Measurements from ENCODE around the gene VSNL1. TPM values are rescaled to one million over a fixed set of nuclear protein-coding genes. Genes with fewer than 3 reads are reported as not detected.

Gene VSNL1
- total and polyA plus RNA-seq, 10 of the 15 experiments (the other 5 are each of a cell fraction or from before 2014, with no cell fraction given): 0.04 to 0.30 (median 0.12) TPM; not detected in 4

GRCh38 chr2:17640406-17640805 lies 99.9 kb downstream of the VSNL1 start:
- ChIA-PET POLR2A (no interaction called here), RAD21 (ENCODE audit: unreplicated experiment) (interaction anchor here (1.2 kb wide), 1 partner anchor 31 kb away, joined by 8 read pairs; no protein-coding TSS in a partner anchor), CTCF (interaction anchor here (1.0 to 24.9 kb wide), 2 partner anchors 26 to 748 kb away, joined by 3 to 604 read pairs; no protein-coding TSS in a partner anchor), SMC1A (ENCODE audit: uncharacterized antibody, unreplicated experiment) (interaction anchor here (1.0 kb wide), 1 partner anchor 31 kb away, joined by 4 read pairs; no protein-coding TSS in a partner anchor)
- intact Hi-C loops (cut with micrococcal nuclease; ENCODE audit: unreplicated experiment): no loop called here
- no peaks in the 10 kb centered on the region for H3K36me3 ChIP-seq (ENCODE audit: control insufficient read depth in 2 of 2, insufficient read depth in 2 of 2, low read length in 1 of 2)
- no peaks in the 10 kb centered on the region for H3K79me2 ChIP-seq (ENCODE audit: control insufficient read depth, insufficient read depth, low read length)
- no peaks in the 10 kb centered on the region; the same call in 1 of the 2 replicates for H3K4me1 ChIP-seq (ENCODE audit: control insufficient read depth, insufficient read depth, low read length)
- FAIRE-seq: no peak
- in situ Hi-C loops (cut with MboI): no loop called here
- no peaks in the 10 kb centered on the region for H4K20me1 ChIP-seq (ENCODE audit: control insufficient read depth, insufficient read depth)
- H3K9ac ChIP-seq (ENCODE audit: control insufficient read depth, insufficient read depth, low read length): no peak overlapping the region
- BruUV-seq (replicated peaks): no TSS peak
- H3K27ac ChIP-seq (ENCODE audit: control insufficient read depth, insufficient read depth): no peak overlapping the region
- no peak for DNase-seq (ENCODE audit: low read depth, low spot score)
- WGBS (ENCODE audit: insufficient coverage, insufficient replicate concordance, low lambda C conversion rate, missing lambda C conversion rate): 47% methylated on average over 2 of the region's 2 CpGs
- ATAC-seq: no peak
- H3K9me3 ChIP-seq (replicated peaks; ENCODE audit: control insufficient read depth, insufficient read depth, low read length): no peaks in the 10 kb centered on the region
- no peaks in the 10 kb centered on the region for H3K27me3 ChIP-seq (replicated peaks in 1 of 2; ENCODE audit: control insufficient read depth in 2 of 2, insufficient read depth in 2 of 2, low read length in 1 of 2)
- no peak overlapping the region for H2AFZ ChIP-seq (ENCODE audit: control insufficient read depth, low read depth, low read length)
- no peak overlapping the region for H3K4me2 ChIP-seq (ENCODE audit: control insufficient read depth, insufficient read depth)
- no peak overlapping the region for H3K4me3 ChIP-seq
- no peak for TF ChIP-seq CUX1 (IDR thresholded peaks at IDR 0.05; ENCODE audit: insufficient replicate concordance, low read depth, low read length)
- TF ChIP-seq SUPT20H (IDR thresholded peaks at IDR 0.05; ENCODE audit: borderline replicate concordance, control insufficient read depth, low read depth, low read length): no peak
- no peak for TF ChIP-seq LARP7 (IDR thresholded peaks at IDR 0.05)
- TF ChIP-seq NFIC (IDR thresholded peaks at IDR 0.05; ENCODE audit: low read depth, low read length): no peak
- TF ChIP-seq ZNF217 (IDR thresholded peaks at IDR 0.05): no peak
- TF ChIP-seq NR2F1 (conservative IDR thresholded peaks at IDR 0.05): no peak
- TF ChIP-seq GABPA (IDR thresholded peaks at IDR 0.05; ENCODE audit: low read depth): no peak
- TF ChIP-seq ZNF384 (IDR thresholded peaks at IDR 0.05; ENCODE audit: borderline replicate concordance, low read depth, low read length): no peak
- TF ChIP-seq BMI1 (IDR thresholded peaks at IDR 0.05; ENCODE audit: borderline replicate concordance): no peak
- TF ChIP-seq TCF7 (IDR thresholded peaks at IDR 0.05; ENCODE audit: borderline replicate concordance): no peak
- TF ChIP-seq GATAD2B (conservative IDR thresholded peaks at IDR 0.05; ENCODE audit: low read depth): no peak
- no peak for TF ChIP-seq ZBTB40 (IDR thresholded peaks at IDR 0.05; ENCODE audit: borderline replicate concordance)
- TF ChIP-seq DPF2 (IDR thresholded peaks at IDR 0.05): no peak
- TF ChIP-seq TBL1XR1 (IDR thresholded peaks at IDR 0.05; ENCODE audit: low read depth, low read length): no peak

All from GM12878 (cell line).